OCI-LY3 (cell line): ENCODE data around the gene ARHGAP30.

Source experiments
- EZH2phosphoT487 ChIP-seq: fragments of 200-600 bp; shearing (Covaris generic); IDR thresholded peaks from 2 replicates; pipeline ENCODE4 v1.6.1; 2018; ENCODE audit warnings: antibody characterized with exemption, mixed run types, low read depth
- TF ChIP-seq, protein P1 (sequence below): fragments of 200-600, 300-600 bp; sonication (generic); IDR thresholded peaks from 2 replicates; pipeline ENCODE4 v1.5.1; 2014; ENCODE audit warnings: antibody characterized with exemption, low read length, low read depth

- TF ChIP-seq, protein P1, sequence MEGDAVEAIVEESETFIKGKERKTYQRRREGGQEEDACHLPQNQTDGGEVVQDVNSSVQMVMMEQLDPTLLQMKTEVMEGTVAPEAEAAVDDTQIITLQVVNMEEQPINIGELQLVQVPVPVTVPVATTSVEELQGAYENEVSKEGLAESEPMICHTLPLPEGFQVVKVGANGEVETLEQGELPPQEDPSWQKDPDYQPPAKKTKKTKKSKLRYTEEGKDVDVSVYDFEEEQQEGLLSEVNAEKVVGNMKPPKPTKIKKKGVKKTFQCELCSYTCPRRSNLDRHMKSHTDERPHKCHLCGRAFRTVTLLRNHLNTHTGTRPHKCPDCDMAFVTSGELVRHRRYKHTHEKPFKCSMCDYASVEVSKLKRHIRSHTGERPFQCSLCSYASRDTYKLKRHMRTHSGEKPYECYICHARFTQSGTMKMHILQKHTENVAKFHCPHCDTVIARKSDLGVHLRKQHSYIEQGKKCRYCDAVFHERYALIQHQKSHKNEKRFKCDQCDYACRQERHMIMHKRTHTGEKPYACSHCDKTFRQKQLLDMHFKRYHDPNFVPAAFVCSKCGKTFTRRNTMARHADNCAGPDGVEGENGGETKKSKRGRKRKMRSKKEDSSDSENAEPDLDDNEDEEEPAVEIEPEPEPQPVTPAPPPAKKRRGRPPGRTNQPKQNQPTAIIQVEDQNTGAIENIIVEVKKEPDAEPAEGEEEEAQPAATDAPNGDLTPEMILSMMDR = no peak
- TF ChIP-seq EZH2phosphoT487 = no peak
These were observed 45.5 kb upstream of the ARHGAP30 start for GRCh38 chr1:161115132-161115711.
